GM12872 (cell line): ENCODE measurements around the gene JAK3.

ENCODE experiments used
- TF ChIP-seq, protein P1 (sequence below): IDR thresholded peaks from 3 replicates; pipeline ENCODE4 v1.5.1; 2011; ENCODE audit warnings: low read depth, mild to moderate bottlenecking, low read length, moderate library complexity; ENCODE audit not compliant: insufficient read depth

JAK3 gene

DNA sequence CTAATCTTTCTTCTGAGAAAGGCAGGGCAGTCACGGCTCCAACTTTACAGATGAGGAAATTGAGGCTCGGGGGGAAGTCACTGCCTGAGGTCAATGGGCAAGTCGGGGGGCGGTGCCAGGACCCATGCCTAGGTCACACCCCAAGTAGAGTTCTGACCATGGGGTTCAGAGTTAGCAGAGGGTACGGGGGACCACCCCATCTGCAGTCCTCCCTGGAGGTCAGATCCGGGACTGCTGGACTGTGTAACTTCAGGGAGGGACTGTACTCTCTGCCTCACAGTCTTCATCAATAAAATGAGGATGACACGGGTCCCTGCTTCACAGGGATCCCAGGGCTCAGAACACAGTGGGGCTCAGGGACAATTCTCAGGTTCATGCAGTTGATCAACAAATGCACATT lies 31.7 kb upstream of the JAK3 start:
- TF ChIP-seq, protein P1, sequence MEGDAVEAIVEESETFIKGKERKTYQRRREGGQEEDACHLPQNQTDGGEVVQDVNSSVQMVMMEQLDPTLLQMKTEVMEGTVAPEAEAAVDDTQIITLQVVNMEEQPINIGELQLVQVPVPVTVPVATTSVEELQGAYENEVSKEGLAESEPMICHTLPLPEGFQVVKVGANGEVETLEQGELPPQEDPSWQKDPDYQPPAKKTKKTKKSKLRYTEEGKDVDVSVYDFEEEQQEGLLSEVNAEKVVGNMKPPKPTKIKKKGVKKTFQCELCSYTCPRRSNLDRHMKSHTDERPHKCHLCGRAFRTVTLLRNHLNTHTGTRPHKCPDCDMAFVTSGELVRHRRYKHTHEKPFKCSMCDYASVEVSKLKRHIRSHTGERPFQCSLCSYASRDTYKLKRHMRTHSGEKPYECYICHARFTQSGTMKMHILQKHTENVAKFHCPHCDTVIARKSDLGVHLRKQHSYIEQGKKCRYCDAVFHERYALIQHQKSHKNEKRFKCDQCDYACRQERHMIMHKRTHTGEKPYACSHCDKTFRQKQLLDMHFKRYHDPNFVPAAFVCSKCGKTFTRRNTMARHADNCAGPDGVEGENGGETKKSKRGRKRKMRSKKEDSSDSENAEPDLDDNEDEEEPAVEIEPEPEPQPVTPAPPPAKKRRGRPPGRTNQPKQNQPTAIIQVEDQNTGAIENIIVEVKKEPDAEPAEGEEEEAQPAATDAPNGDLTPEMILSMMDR, result no peak

DNA sequence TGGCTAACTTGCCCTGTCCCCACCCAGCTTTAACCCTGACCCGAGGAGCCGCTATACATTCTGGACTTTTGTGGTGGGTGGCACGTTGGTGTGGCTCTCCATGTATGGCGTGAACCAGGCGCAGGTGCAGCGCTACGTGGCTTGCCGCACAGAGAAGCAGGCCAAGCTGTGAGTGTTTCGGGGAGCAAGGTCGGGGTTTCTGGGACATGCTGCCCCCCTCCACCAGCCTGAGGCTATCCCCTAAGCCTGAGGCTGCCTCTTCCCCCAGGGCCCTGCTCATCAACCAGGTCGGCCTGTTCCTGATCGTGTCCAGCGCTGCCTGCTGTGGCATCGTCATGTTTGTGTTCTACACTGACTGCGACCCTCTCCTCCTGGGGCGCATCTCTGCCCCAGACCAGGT lies 29.9 kb upstream of the JAK3 start:
- TF ChIP-seq, protein P1, result no peak

DNA sequence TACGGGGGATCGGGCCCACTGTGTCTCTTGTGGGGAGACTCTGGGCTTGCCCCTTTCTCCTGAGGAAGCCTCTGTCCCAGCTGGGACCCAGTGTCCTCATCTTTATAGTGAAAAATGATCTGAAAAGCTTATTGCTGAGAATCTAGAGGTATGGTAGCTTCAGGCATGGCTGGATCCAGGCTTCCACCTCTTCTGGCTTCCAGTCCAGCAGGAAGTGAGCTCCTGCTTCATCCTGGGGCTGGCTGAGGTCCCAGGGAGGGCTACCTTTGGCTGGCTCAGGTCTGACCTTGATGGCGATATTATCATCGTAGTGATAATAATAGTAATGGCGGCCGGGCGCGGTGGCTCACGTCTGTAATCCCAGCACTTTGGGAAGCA lies 27.0 kb upstream of the JAK3 start:
- TF ChIP-seq, protein P1, result no peak

DNA sequence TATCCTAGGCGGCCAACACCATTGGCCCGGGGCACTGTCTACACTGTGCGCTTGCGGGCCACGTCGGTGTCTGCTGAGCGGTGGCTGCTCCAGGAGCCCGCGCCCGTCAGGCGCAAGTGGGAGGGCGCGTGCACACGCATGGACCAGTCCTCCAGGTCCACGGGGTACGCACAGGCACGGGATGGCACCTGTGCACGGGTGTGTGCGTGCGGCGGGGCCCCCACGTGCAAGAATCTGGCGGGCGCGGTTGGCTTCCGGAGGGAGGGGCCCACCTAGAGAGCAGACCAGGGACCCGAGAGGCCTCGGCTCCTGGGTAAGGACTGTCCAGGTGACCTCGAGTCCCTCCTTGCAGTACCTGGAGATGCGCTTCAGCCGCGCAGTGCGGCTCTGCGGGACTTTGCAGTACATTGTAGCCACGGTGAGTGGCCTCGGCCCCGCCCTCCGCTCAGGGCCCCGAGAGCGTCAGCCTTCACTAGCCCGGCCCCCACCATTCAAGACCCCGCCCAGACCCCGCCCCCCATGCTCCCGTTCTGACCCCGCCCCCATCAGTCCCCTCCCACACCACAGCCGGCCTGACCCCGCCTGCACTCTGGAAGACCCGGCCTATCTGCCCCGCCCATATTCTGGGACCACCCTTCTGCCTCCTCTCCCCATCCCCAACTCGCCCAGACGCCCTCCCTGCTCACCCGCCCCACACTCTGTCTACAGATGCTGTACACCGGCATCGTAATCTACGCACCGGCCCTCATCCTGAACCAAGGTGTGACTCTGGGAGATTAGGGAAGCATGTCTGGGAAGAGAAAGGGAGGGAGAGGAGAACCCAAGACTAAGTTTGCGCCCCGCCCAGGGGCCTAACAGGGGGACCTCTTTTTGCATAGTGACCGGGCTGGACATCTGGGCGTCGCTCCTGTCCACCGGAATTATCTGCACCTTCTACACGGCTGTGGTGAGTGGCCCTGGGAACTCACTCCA lies 26.3 kb upstream of the JAK3 start:
- TF ChIP-seq, protein P1, result no peak

DNA sequence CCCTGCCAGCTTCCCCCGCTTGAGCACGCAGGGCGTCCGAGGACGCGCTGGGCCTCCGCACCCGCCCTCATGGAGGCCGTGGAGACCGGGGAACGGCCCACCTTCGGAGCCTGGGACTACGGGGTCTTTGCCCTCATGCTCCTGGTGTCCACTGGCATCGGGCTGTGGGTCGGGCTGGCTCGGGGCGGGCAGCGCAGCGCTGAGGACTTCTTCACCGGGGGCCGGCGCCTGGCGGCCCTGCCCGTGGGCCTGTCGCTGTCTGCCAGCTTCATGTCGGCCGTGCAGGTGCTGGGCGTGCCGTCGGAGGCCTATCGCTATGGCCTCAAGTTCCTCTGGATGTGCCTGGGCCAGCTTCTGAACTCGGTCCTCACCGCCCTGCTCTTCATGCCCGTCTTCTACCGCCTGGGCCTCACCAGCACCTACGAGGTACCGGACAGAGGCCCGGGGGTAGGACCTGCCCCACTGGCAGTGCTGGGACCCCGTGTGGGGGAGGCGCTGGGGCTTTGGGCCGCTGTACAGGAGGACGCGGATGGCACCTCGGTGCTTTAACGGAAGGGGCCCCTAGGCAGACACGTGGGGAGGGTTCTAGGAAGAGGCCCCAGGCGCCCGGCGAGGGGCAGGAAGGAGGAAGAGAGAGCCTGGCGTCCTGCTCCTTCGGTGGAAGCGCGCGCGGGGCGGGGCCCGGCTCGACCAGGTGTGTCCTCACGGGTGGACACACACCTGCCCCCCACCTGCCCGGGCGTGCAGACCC lies 24.6 kb upstream of the JAK3 start:
- TF ChIP-seq, protein P1, result no peak

DNA sequence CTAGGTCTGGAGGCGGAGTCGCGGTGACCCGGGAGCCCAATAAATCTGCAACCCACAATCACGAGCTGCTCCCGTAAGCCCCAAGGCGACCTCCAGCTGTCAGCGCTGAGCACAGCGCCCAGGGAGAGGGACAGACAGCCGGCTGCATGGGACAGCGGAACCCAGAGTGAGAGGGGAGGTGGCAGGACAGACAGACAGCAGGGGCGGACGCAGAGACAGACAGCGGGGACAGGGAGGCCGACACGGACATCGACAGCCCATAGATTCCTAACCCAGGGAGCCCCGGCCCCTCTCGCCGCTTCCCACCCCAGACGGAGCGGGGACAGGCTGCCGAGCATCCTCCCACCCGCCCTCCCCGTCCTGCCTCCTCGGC lies 24.1 kb upstream of the JAK3 start, which contains the start of gene SLC5A5:
TSS of gene SLC5A5 (plus strand) at position 68 of the 373 bp plus-strand sequence. CDS start 375 bp downstream, outside the sequence.
- TF ChIP-seq, protein P1, result no peak
